ENCODE measurements around the gene HIBADH.
"Not testable (repeated sequence)": the region's sequence is repeated elsewhere in the genome, so short reads cannot be mapped to it uniquely, and the experiment has no call there.

HIBADH gene

DNA sequence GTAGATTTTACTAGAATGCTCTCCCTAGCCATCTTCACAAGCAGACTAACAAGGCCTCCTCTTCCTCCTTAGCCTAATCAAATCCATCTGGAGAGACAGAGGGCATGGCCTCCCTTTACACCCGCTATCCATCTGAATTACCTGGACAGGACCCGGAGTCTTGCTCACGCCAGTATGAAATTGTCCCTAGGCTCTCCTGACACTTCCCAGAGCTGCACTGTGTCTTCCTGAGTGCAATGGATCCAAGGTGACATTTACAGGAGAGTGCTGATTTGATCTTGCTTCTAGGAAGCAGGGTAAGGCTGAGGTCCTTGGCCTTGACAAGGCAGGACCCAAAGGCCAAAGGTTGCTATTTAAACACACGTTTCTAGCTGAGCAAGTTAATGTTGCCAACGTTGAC, 147.8 kb downstream of the HIBADH start:
- CTCF ChIA-PET: no interaction called here
- H3K4me3 ChIP-seq (ENCODE audit: low read depth, low read length): no peak overlapping the region
- POLR2A ChIA-PET: no interaction called here
- TF ChIP-seq, protein P1, sequence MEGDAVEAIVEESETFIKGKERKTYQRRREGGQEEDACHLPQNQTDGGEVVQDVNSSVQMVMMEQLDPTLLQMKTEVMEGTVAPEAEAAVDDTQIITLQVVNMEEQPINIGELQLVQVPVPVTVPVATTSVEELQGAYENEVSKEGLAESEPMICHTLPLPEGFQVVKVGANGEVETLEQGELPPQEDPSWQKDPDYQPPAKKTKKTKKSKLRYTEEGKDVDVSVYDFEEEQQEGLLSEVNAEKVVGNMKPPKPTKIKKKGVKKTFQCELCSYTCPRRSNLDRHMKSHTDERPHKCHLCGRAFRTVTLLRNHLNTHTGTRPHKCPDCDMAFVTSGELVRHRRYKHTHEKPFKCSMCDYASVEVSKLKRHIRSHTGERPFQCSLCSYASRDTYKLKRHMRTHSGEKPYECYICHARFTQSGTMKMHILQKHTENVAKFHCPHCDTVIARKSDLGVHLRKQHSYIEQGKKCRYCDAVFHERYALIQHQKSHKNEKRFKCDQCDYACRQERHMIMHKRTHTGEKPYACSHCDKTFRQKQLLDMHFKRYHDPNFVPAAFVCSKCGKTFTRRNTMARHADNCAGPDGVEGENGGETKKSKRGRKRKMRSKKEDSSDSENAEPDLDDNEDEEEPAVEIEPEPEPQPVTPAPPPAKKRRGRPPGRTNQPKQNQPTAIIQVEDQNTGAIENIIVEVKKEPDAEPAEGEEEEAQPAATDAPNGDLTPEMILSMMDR (IDR thresholded peaks at IDR 0.05; ENCODE audit: insufficient read depth, low read length, missing control alignments): no peak
- no peak for DNase-seq (ENCODE audit: low read depth, low spot score)

DNA sequence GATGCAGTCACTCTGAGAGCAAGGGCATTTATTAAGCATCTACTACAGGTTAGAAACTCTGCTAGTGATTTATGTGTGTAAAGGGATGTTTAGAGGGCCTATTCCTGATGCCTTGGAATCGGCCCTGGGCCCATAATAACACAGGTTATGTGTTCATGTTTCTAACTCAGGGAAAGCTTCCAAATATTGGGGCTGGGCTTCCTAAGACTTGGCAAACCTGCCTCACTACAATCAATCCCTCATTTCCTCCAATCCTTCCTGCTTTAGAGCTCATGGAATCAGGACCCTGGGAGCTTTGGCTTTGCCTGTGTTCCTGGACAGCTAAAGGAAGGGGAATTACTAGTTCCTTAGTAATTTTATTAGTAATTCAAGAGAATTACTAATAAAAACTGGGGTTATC, 148.8 kb downstream of the HIBADH start:
- CTCF ChIA-PET: interaction anchor here (1.5 kb wide), 1 partner anchor 260 kb away, joined by 3 read pairs; no protein-coding TSS in a partner anchor
- DNase-seq (ENCODE audit: low read depth, low spot score): no peak

DNA sequence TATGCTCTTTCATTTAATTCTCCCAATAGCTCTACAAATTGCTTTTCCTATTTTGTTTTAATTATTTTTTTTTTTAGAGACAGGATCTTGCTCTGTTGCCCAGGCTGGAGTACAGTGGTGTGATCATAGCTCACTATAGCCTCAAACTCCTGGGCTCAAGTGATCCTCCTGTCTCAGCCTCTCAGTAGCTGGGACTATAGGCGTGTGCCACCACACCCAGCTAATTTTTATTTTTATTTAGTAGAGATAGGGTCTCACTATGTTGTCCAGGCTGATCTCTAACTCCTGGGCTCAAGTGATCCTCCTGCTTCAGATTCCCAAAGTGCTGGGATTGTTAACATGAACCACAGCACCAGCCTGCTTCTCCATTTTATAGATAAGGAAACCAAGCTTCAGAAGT, 151.3 kb downstream of the HIBADH start:
- CTCF ChIA-PET; POLR2A ChIA-PET; DNase-seq (ENCODE audit: low read depth, low spot score); H3K4me3 ChIP-seq (ENCODE audit: low read depth, low read length): not testable (repeated sequence)

More for the DNA sequence above, 148.8 kb downstream of the HIBADH start:
- POLR2A ChIA-PET: no interaction called here
- no peak overlapping the region for H3K4me3 ChIP-seq (ENCODE audit: low read depth, low read length)
- TF ChIP-seq, protein P1 (IDR thresholded peaks at IDR 0.05; ENCODE audit: insufficient read depth, low read length, missing control alignments): no peak

DNA sequence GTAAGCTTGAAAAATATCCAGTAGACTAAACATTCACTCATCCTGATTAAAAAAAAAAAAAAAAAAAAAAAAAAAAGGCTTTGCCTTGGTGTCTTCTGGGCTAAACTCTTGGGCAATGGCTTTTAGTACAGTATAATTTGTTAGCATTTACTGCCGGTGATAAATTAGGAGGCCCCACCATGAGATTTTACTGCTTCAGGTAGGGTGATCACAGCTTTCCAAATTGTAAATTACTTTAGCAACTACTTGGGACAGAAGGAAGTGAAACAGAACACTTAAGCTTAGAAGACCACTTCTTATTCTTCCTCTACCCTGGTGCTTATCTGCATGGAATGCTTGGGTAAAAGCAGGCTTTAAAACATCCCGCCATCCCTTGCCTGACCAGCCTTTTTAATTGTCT, 152.1 kb downstream of the HIBADH start:
- DNase-seq (ENCODE audit: low read depth, low spot score): no peak
- TF ChIP-seq, protein P1 (IDR thresholded peaks at IDR 0.05; ENCODE audit: insufficient read depth, low read length, missing control alignments): no peak
- ChIA-PET CTCF (interaction anchor here (1.1 kb wide), 1 partner anchor 264 kb away, joined by 3 read pairs; no protein-coding TSS in a partner anchor), POLR2A (no interaction called here)
- H3K4me3 ChIP-seq (ENCODE audit: low read depth, low read length): no peak overlapping the region

DNA sequence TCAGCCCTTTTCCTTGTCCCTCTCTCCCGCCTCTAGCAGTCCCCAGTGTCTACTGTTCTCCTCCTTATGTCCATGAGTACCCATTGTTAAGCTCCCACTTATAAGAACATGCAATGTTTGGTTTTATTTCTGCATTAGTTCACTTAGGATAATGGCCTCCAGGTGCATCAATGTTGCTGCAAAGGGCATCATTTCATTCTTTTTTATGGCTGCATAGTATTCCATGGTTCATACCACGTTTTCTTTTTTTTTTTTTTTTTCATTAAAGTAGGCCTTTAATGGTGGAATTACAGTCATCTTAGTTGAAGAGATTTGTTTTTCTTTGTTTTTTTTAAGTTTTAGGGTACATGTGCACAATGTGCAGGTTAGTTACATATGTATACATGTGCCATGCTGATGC, 160.8 kb downstream of the HIBADH start:
- DNase-seq (ENCODE audit: low read depth, low spot score); H3K4me3 ChIP-seq (ENCODE audit: low read depth, low read length); POLR2A ChIA-PET: not testable (repeated sequence)
- CTCF ChIA-PET: interaction anchor here (0.6 kb wide), 1 partner anchor 17 kb away, joined by 3 read pairs; no protein-coding TSS in a partner anchor

DNA sequence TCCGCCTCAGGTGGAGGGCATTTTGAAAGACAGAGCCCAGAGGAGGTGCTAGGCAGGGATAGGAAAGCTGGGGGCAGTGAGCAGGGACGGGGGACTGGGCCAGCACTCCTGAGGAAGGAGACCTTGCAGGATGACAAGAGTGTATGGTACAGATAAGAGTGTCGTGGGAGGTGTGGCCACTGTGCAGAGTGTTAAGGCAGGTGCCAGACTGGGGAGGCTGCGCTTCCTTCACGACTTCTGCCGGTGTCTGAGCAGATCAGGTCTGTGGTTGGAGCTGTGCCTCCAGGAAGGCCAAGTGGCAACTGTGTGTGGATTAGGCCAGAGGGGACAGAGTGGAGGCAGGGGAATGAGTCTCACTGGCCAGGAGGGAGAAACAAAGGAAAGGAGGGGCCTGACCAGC, 161.7 kb downstream of the HIBADH start:
- ChIA-PET POLR2A (no interaction called here), CTCF (no interaction called here)
- DNase-seq (ENCODE audit: low read depth, low spot score): no peak
- TF ChIP-seq, protein P1 (IDR thresholded peaks at IDR 0.05; ENCODE audit: insufficient read depth, low read length, missing control alignments): no peak
- H3K4me3 ChIP-seq (ENCODE audit: low read depth, low read length): no peak overlapping the region

DNA sequence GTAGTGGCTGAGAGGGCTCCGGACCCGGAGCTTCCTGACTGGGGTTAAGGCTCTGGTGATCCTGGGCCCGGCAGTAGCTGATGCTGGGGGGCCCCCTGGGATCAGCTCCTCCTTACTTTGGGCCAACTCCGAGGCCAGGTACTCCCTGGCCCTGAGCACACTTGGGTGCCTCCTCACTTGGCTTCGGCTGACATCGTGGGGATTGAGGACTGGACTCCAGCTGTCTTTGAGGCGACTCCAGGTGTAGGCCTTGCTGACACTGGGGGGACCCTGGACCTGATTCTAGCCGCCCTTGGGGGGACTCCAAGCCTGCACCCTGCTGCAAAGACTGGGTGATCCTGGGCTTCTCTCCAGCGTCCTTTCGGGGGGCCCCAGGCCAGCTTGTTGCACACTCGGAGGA, 170.5 kb downstream of the HIBADH start:
- TF ChIP-seq, protein P1 (IDR thresholded peaks at IDR 0.05; ENCODE audit: insufficient read depth, low read length, missing control alignments): no peak
- no peak for DNase-seq (ENCODE audit: low read depth, low spot score)
- CTCF ChIA-PET: no interaction called here
- H3K4me3 ChIP-seq (ENCODE audit: low read depth, low read length): no peak overlapping the region
- POLR2A ChIA-PET: no interaction called here
